ENCODE results near the gene MVD. TPM values are rescaled to one million over a fixed set of nuclear protein-coding genes. Genes with fewer than 3 reads are reported as not detected.

MVD gene
- total and polyA plus RNA-seq, 2 of the 13 experiments (the other 11 are each of a cell fraction or from before 2014, with no cell fraction given): 28.1 to 187 TPM

- peak; percentile 12; the same call in 1 of the 2 replicates for TF ChIP-seq BCL3 (CRISPR knock-in tag; IDR thresholded peaks at IDR 0.05)
- peak; percentile 82; the same call in 1 of the 2 replicates for TF ChIP-seq ZNF547 (CRISPR knock-in tag; IDR thresholded peaks at IDR 0.05)
- TF ChIP-seq RARA (CRISPR knock-in tag; IDR thresholded peaks at IDR 0.05): peak; percentile 94
- no peak for TF ChIP-seq MED13 (CRISPR knock-in tag; IDR thresholded peaks at IDR 0.05)
- TF ChIP-seq BRCA1 (CRISPR knock-in tag; IDR thresholded peaks at IDR 0.05): no peak
- 0 out of 2 replicates have a peak, but pooled peaks have one; percentile 29 for TF ChIP-seq RNF2 (conservative IDR thresholded peaks at IDR 0.05; ENCODE audit: low read depth)
- no peak for TF ChIP-seq ZNF407 (CRISPR knock-in tag; IDR thresholded peaks at IDR 0.05; ENCODE audit: not compliant biosample characterization)
- TF ChIP-seq ZNF552 (CRISPR knock-in tag; IDR thresholded peaks at IDR 0.05; ENCODE audit: borderline replicate concordance): no peak
- no peak for TF ChIP-seq ZNF766 (CRISPR knock-in tag; IDR thresholded peaks at IDR 0.05; ENCODE audit: borderline replicate concordance)
- TF ChIP-seq ZBTB1 (CRISPR knock-in tag; IDR thresholded peaks at IDR 0.05; ENCODE audit: borderline replicate concordance): no peak
- peak; percentile 92 for TF ChIP-seq SMAD1 (CRISPR knock-in tag; IDR thresholded peaks at IDR 0.05; ENCODE audit: borderline replicate concordance, low read depth)
- TF ChIP-seq ZSCAN30 (CRISPR knock-in tag; IDR thresholded peaks at IDR 0.05): peak; percentile 87
- no peak for TF ChIP-seq MED8 (CRISPR knock-in tag; IDR thresholded peaks at IDR 0.05; ENCODE audit: insufficient replicate concordance)
- no peak for TF ChIP-seq HNRNPUL1 (IDR thresholded peaks at IDR 0.05; ENCODE audit: low read depth, low read length)
- no peak for TF ChIP-seq NR1H2 (CRISPR knock-in tag; IDR thresholded peaks at IDR 0.05; ENCODE audit: borderline replicate concordance, low read depth)
- TF ChIP-seq ZNF263 (CRISPR knock-in tag; IDR thresholded peaks at IDR 0.05): no peak
- TF ChIP-seq ZNF768 (CRISPR knock-in tag; IDR thresholded peaks at IDR 0.05): no peak
Observed at GRCh38 chr16:88651276-88651988, 11.5 kb downstream of the MVD start (continued).

Measured in HepG2 (cell line).